Measurements from ENCODE around the gene CYTIP.

The CYTIP gene

DNA sequence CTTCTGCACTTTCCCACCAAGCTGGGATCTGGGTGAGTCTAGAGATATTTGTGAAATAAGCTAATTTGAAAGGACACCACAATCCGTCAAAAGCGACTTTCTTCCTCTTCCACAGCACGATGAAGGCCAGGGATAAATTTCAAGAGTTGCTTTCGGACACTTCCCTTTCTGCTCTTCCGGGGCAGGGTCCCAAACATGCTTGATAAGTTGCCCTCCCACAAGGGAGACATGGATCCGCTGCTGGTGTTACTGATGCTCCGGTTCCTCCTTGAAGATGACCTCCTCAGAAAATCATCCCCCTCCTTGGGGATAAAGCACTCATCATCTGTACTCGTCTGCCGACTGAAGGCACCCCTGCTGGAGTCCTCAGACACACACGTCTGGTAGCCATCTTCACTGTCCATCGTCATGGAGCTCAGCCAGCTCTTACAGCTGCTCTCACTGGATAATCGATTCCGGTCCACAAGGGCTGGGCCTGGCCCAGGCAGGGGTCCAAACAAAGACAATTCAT lies 28.2 kb downstream of the CYTIP start:
- Histone ChIP-seq H3K27me3 (ENCODE audit: low read length) (no peaks in the 10 kb centered on the region), H3K36me3 (ENCODE audit: low read length) (peaks cover 53% of the 10 kb centered on the region), H3K9ac (ENCODE audit: low read length) (no peak overlapping the region), H3K27ac (ENCODE audit: low read depth, low read length) (no peak overlapping the region), H2AFZ (ENCODE audit: low read depth, low read length, severe bottlenecking) (no peak overlapping the region), H4K20me1 (ENCODE audit: low read depth, low read length) (no peaks in the 10 kb centered on the region; the same call in 1 of the 2 replicates), H3K4me2 (ENCODE audit: low read depth, low read length, poor library complexity, severe bottlenecking) (no peak overlapping the region), H3K9me2 (replicated peaks; ENCODE audit: insufficient read depth, low read length) (no peaks in the 10 kb centered on the region), H3F3A (ENCODE audit: insufficient read depth) (no peaks in the 10 kb centered on the region; the same call in 1 of the 2 replicates), H3K4me3 (ENCODE audit: insufficient read depth, low read length, poor library complexity, severe bottlenecking) (no peak overlapping the region), H3K79me2 (ENCODE audit: insufficient read depth, low read length) (no peaks in the 10 kb centered on the region), H3K9me3 (ENCODE audit: insufficient read depth, low read length) (no peaks in the 10 kb centered on the region)
- TF ChIP-seq, protein P1, sequence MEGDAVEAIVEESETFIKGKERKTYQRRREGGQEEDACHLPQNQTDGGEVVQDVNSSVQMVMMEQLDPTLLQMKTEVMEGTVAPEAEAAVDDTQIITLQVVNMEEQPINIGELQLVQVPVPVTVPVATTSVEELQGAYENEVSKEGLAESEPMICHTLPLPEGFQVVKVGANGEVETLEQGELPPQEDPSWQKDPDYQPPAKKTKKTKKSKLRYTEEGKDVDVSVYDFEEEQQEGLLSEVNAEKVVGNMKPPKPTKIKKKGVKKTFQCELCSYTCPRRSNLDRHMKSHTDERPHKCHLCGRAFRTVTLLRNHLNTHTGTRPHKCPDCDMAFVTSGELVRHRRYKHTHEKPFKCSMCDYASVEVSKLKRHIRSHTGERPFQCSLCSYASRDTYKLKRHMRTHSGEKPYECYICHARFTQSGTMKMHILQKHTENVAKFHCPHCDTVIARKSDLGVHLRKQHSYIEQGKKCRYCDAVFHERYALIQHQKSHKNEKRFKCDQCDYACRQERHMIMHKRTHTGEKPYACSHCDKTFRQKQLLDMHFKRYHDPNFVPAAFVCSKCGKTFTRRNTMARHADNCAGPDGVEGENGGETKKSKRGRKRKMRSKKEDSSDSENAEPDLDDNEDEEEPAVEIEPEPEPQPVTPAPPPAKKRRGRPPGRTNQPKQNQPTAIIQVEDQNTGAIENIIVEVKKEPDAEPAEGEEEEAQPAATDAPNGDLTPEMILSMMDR (IDR thresholded peaks at IDR 0.05; ENCODE audit: insufficient read depth, low read length, poor library complexity, severe bottlenecking): no peak
- no peak for TF ChIP-seq EZH2phosphoT487 (conservative IDR thresholded peaks at IDR 0.05; ENCODE audit: low read length)

DNA sequence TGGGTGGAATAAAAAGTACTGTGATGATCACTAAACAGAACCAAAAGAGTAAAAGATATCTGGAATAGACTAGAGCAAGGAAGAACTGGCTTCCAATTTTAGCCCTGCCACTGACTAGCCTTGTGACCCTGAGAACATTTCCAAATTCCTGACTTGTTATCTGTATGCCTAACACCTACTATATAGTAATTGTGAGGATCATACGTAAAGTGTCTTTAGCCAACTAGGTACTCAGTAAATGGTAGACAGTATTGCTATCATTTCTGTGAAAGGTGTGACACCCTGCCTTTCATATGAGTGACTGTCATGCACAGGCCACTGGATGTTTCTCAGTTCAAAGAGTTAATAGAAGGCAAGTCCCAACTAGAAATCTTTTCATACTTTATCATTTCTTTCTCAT lies 29.8 kb downstream of the CYTIP start:
- Histone ChIP-seq H3K4me2 (ENCODE audit: low read depth, low read length, poor library complexity, severe bottlenecking) (no peak overlapping the region), H3K27ac (ENCODE audit: low read depth, low read length) (no peak overlapping the region), H3K4me3 (ENCODE audit: insufficient read depth, low read length, poor library complexity, severe bottlenecking) (no peak overlapping the region), H3K36me3 (ENCODE audit: low read length) (peaks cover 42% of the 10 kb centered on the region), H3K27me3 (ENCODE audit: low read length) (no peaks in the 10 kb centered on the region), H3K79me2 (ENCODE audit: insufficient read depth, low read length) (no peaks in the 10 kb centered on the region), H4K20me1 (ENCODE audit: low read depth, low read length) (no peaks in the 10 kb centered on the region; the same call in 1 of the 2 replicates), H3K9ac (ENCODE audit: low read length) (no peak overlapping the region), H3F3A (ENCODE audit: insufficient read depth) (peaks cover 2% of the 10 kb centered on the region; the same call in 1 of the 2 replicates), H2AFZ (ENCODE audit: low read depth, low read length, severe bottlenecking) (no peak overlapping the region), H3K9me2 (replicated peaks; ENCODE audit: insufficient read depth, low read length) (no peaks in the 10 kb centered on the region), H3K9me3 (ENCODE audit: insufficient read depth, low read length) (no peaks in the 10 kb centered on the region)
- TF ChIP-seq EZH2phosphoT487 (conservative IDR thresholded peaks at IDR 0.05; ENCODE audit: low read length): no peak
- TF ChIP-seq, protein P1 (IDR thresholded peaks at IDR 0.05; ENCODE audit: insufficient read depth, low read length, poor library complexity, severe bottlenecking): no peak

DNA sequence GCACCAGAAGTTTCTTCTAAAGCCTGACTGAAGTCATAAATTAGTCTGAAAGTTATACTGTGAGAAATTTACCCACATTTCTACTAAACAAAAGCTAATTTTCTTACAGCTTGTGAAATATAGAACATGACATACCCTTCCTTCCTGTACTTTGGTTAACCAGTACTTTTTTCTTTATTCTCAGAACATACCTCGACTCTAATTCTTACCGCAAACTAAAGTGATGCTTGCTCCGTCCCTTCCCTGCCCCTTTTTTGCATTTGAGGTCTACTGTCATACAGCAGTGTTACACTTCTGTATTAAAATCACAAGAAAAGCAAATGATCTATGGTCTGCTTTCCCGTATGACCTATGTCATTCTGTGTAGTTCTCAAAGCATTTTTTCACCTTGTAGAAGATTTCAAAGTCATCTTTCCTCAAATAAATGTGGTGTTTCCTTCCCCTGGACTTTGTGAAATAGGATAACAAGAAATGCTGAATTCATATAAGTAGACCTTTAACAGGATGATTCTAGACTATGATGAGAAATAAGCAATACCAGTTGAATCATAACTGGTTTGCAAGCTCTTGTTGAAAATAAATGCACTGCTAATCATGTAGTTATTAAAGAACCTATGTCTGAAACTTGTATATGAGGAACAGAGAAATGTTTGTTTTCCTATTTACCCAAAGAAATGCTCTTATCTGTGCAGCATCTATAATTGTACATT lies 30.4 kb downstream of the CYTIP start:
- Histone ChIP-seq H3K36me3 (ENCODE audit: low read length) (peaks cover 42% of the 10 kb centered on the region), H3K9ac (ENCODE audit: low read length) (no peak overlapping the region), H4K20me1 (ENCODE audit: low read depth, low read length) (no peaks in the 10 kb centered on the region; the same call in 1 of the 2 replicates), H3K9me3 (ENCODE audit: insufficient read depth, low read length) (no peaks in the 10 kb centered on the region), H3K79me2 (ENCODE audit: insufficient read depth, low read length) (no peaks in the 10 kb centered on the region), H3K27me3 (ENCODE audit: low read length) (no peaks in the 10 kb centered on the region), H2AFZ (ENCODE audit: low read depth, low read length, severe bottlenecking) (no peak overlapping the region), H3K4me3 (ENCODE audit: insufficient read depth, low read length, poor library complexity, severe bottlenecking) (no peak overlapping the region), H3F3A (ENCODE audit: insufficient read depth) (peaks cover 5% of the 10 kb centered on the region; the same call in 1 of the 2 replicates), H3K9me2 (replicated peaks; ENCODE audit: insufficient read depth, low read length) (no peaks in the 10 kb centered on the region), H3K27ac (ENCODE audit: low read depth, low read length) (no peak overlapping the region), H3K4me2 (ENCODE audit: low read depth, low read length, poor library complexity, severe bottlenecking) (no peak overlapping the region)
- TF ChIP-seq, protein P1 (IDR thresholded peaks at IDR 0.05; ENCODE audit: insufficient read depth, low read length, poor library complexity, severe bottlenecking): no peak
- no peak for TF ChIP-seq EZH2phosphoT487 (conservative IDR thresholded peaks at IDR 0.05; ENCODE audit: low read length)
